Sigmoid colon (tissue), 7 donors: ENCODE measurements around the gene SCN10A. TPM values are rescaled to one million over a fixed set of nuclear protein-coding genes. Genes with fewer than 3 reads are reported as not detected.

Experiments used
- DNase-seq: peaks from one replicate; pipeline ENCODE4 v3.0.0-alpha.2; 2019
- H3K27ac ChIP-seq, 4 donors: fragments of 200-600 bp; sonication (generic); one replicate each; pipeline ENCODE4 v1.5.1; 2016 to 2019; ENCODE audit warnings: mild to moderate bottlenecking in 1 of 4
- H3K27me3 ChIP-seq, 3 donors: fragments of 200-600 bp; sonication (generic); one replicate each; pipeline ENCODE4 v1.5.1; 2019; ENCODE audit warnings: mild to moderate bottlenecking in 1 of 3
- H3K36me3 ChIP-seq, 4 donors: fragments of 200-600 bp; sonication (generic); one replicate each; pipeline ENCODE4 v1.5.1; 2016 to 2019
- H3K4me1 ChIP-seq, 4 donors: fragments of 200-600 bp; sonication (generic); one replicate each; pipeline ENCODE4 v1.5.1; 2017 to 2019
- H3K4me3 ChIP-seq, 4 donors: fragments of 200-600 bp; sonication (generic); one replicate each; pipeline ENCODE4 v1.5.1; 2017 to 2019; ENCODE audit warnings: mild to moderate bottlenecking in 2 of 4, moderate library complexity in 1 of 4
- H3K9me3 ChIP-seq, 4 donors: fragments of 200-600 bp in 3 of 4; sonication (generic) in 3 of 4; one replicate each; pipeline versions ENCODE4 v1.5.1 to v1.6.1; 2013 to 2019
- CTCF ChIP-seq, 4 experiments: fragments of 450-650 bp in 3 of 4; fragments of 200-600 bp in 1 of 4; IDR thresholded peaks; one replicate each; pipeline ENCODE4 v1.5.1; 2016 to 2019; ENCODE audit warnings: antibody characterized with exemption in 4 of 4, mild to moderate bottlenecking in 3 of 4, moderate library complexity in 2 of 4
- EP300 ChIP-seq, 4 donors: sonication (generic); formaldehyde crosslinking; IDR thresholded peaks; one replicate each; pipeline ENCODE4 v1.6.1; 2017; ENCODE audit warnings: antibody characterized with exemption in 4 of 4
- POLR2A ChIP-seq, 2 donors: fragments of 450-650 bp; IDR thresholded peaks; one replicate each; pipeline ENCODE4 v1.6.1; 2016; ENCODE audit warnings: antibody characterized with exemption in 2 of 2, mild to moderate bottlenecking in 2 of 2, moderate library complexity in 2 of 2
- POLR2AphosphoS5 ChIP-seq, 4 donors: sonication (generic); formaldehyde crosslinking; IDR thresholded peaks; one replicate each; pipeline ENCODE4 v1.6.1; 2017; ENCODE audit warnings: antibody characterized with exemption in 4 of 4
- WGBS, 2 donors: extraction: QIAGEN DNeasy Blood & Tissue Kit; methylation state at CpG; one replicate each; pipeline ENCODE4 v1.1.7; 2013; 5-methylcytosine and 5-hydroxymethylcytosine counted together
- intact Hi-C: fragments of 100-400 bp; cut with DNase I; formaldehyde crosslinking; loops from one replicate; pipeline ENCODE4 v1.15.1; 2023
- polyA plus RNA-seq, 3 donors: library from polyadenylated mRNA; stranded (reverse); fragments of 200-250 nt; gene quantifications; one replicate each; pipeline ENCODE4 v1.2.3, GENCODE V29; 2013
- total RNA-seq, 4 donors: library from RNA; depleted of rRNA; stranded (reverse); fragments of >200 nt; gene quantifications; one replicate each; pipeline ENCODE4 v1.1.0, GENCODE V29; 2016
- donor health status: healthy with polysubstance abuse.
- donor health status: Bipolar disorder and iron deficiency.
- donor health status: healthy.

Gene SCN10A
- total and polyA plus RNA-seq, 7 donors, result not detected

GRCh38 chr3:38728008-38728407 lies 88.0 kb downstream of the SCN10A start:
- Histone ChIP-seq H3K9me3 (no peaks in the 10 kb centered on the region), H3K36me3 (no peaks in the 10 kb centered on the region), H3K4me1 (no peaks in the 10 kb centered on the region), H3K27me3 (no peaks in the 10 kb centered on the region), H3K4me3 (no peak overlapping the region), H3K27ac (no peak overlapping the region)
- no peak for DNase-seq
- 37 to 57% methylated on average over 1 of the region's 1 CpG for WGBS, 2 donors
- no peak for TF ChIP-seq POLR2A (IDR thresholded peaks at IDR 0.05)
- TF ChIP-seq EP300 (IDR thresholded peaks at IDR 0.05), result no peak
- TF ChIP-seq CTCF (IDR thresholded peaks at IDR 0.05), result no peak
- no peak for TF ChIP-seq POLR2AphosphoS5 (IDR thresholded peaks at IDR 0.05)
- intact Hi-C loops, result no loop called here

- intact Hi-C loops, result no loop called here
- Histone ChIP-seq H3K4me1 (no peaks in the 10 kb centered on the region), H3K9me3 (no peaks in the 10 kb centered on the region), H3K27ac (no peak overlapping the region), H3K27me3 (no peaks in the 10 kb centered on the region), H3K4me3 (no peak overlapping the region), H3K36me3 (no peaks in the 10 kb centered on the region)
- no peak for TF ChIP-seq POLR2A (IDR thresholded peaks at IDR 0.05)
- no peak for TF ChIP-seq EP300 (IDR thresholded peaks at IDR 0.05)
- no peak for DNase-seq
- WGBS, 2 donors, result 61 to 85% methylated on average over 7 of the region's 7 CpGs
These were observed 89.3 kb downstream of the SCN10A start for GRCh38 chr3:38726751-38727150.

- intact Hi-C loops, result no loop called here
- DNase-seq, result no peak
- no peak overlapping the region for H3K4me3 ChIP-seq
These were observed 90.1 kb downstream of the SCN10A start for GRCh38 chr3:38725726-38726419.

GRCh38 chr3:38724392-38724736 lies 91.7 kb downstream of the SCN10A start:
- no peak overlapping the region for H3K27ac ChIP-seq
- 54 to 86% methylated on average over 2 of the region's 2 CpGs for WGBS, 2 donors
- no peak overlapping the region for H3K4me3 ChIP-seq
- no peaks in the 10 kb centered on the region for H3K36me3 ChIP-seq
- no peak for DNase-seq
- no peaks in the 10 kb centered on the region for H3K9me3 ChIP-seq
- H3K27me3 ChIP-seq, result no peaks in the 10 kb centered on the region
- TF ChIP-seq POLR2AphosphoS5 (IDR thresholded peaks at IDR 0.05) (no peak), CTCF (IDR thresholded peaks at IDR 0.05) (no peak), POLR2A (IDR thresholded peaks at IDR 0.05) (no peak), EP300 (IDR thresholded peaks at IDR 0.05) (no peak)
- no peaks in the 10 kb centered on the region for H3K4me1 ChIP-seq
- intact Hi-C loops, result no loop called here

More at GRCh38 chr3:38725726-38726419, 90.1 kb downstream of the SCN10A start:
- no peaks in the 10 kb centered on the region for H3K36me3 ChIP-seq
- H3K27me3 ChIP-seq, result no peaks in the 10 kb centered on the region
- no peak for TF ChIP-seq CTCF (IDR thresholded peaks at IDR 0.05)
- no peak for TF ChIP-seq EP300 (IDR thresholded peaks at IDR 0.05)
- TF ChIP-seq POLR2AphosphoS5 (IDR thresholded peaks at IDR 0.05), result no peak
- TF ChIP-seq POLR2A (IDR thresholded peaks at IDR 0.05), result no peak
- no peaks in the 10 kb centered on the region for H3K4me1 ChIP-seq
- WGBS, 2 donors, result 65 to 75% methylated on average over 5 of the region's 5 CpGs
- H3K27ac ChIP-seq, result no peak overlapping the region
- H3K9me3 ChIP-seq, result no peaks in the 10 kb centered on the region

- Histone ChIP-seq H3K27me3 (no peaks in the 10 kb centered on the region), H3K36me3 (no peaks in the 10 kb centered on the region), H3K4me1 (no peaks in the 10 kb centered on the region), H3K4me3 (no peak overlapping the region), H3K27ac (no peak overlapping the region), H3K9me3 (no peaks in the 10 kb centered on the region)
- 66 to 68% methylated on average over 16 of the region's 16 CpGs for WGBS, 2 donors
- no peak for TF ChIP-seq POLR2A (IDR thresholded peaks at IDR 0.05)
- DNase-seq, result no peak
- intact Hi-C loops, result no loop called here
These were observed 92.2 kb downstream of the SCN10A start for GRCh38 chr3:38723569-38724391.
